ENCODE measurements around the gene C17orf100.

- TF ChIP-seq, protein P1, sequence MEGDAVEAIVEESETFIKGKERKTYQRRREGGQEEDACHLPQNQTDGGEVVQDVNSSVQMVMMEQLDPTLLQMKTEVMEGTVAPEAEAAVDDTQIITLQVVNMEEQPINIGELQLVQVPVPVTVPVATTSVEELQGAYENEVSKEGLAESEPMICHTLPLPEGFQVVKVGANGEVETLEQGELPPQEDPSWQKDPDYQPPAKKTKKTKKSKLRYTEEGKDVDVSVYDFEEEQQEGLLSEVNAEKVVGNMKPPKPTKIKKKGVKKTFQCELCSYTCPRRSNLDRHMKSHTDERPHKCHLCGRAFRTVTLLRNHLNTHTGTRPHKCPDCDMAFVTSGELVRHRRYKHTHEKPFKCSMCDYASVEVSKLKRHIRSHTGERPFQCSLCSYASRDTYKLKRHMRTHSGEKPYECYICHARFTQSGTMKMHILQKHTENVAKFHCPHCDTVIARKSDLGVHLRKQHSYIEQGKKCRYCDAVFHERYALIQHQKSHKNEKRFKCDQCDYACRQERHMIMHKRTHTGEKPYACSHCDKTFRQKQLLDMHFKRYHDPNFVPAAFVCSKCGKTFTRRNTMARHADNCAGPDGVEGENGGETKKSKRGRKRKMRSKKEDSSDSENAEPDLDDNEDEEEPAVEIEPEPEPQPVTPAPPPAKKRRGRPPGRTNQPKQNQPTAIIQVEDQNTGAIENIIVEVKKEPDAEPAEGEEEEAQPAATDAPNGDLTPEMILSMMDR (IDR thresholded peaks at IDR 0.05), result no peak
- no peak for TF ChIP-seq EP300 (IDR thresholded peaks at IDR 0.05)
Measured at GRCh38 chr17:6641247-6641863, 10.2 kb upstream of the C17orf100 start.
